NCI-H187 treated with DMSO at 0.1 percent for 48 hours (cell line): ENCODE results near the gene ACSF3.

Experiments used
- DNase-seq: peaks from one replicate; lab custom pipeline; 2025; lab: John Stamatoyannopoulos, UW

The ACSF3 gene

GRCh38 chr16:89145406-89146161, 51.9 kb downstream of the ACSF3 start:
- DNase-seq: no peak

GRCh38 chr16:89146211-89147005, 52.8 kb downstream of the ACSF3 start:
- no peak for DNase-seq

GRCh38 chr16:89147085-89147817, 53.6 kb downstream of the ACSF3 start:
- DNase-seq: no peak

- DNase-seq: no peak
Measured at GRCh38 chr16:89149386-89149785, 55.7 kb downstream of the ACSF3 start.

- DNase-seq: no peak
Measured at GRCh38 chr16:89150090-89150835, 56.6 kb downstream of the ACSF3 start.

GRCh38 chr16:89150981-89151380, 57.3 kb downstream of the ACSF3 start:
- no peak for DNase-seq

- no peak for DNase-seq
Measured at GRCh38 chr16:89152831-89153700, 59.4 kb downstream of the ACSF3 start.

- DNase-seq: no peak
Measured at GRCh38 chr16:89153848-89154271, 60.2 kb downstream of the ACSF3 start.

- DNase-seq: no peak
Measured at GRCh38 chr16:89154390-89155183, 60.9 kb downstream of the ACSF3 start.

GRCh38 chr16:89155184-89155679, 61.6 kb downstream of the ACSF3 start:
- DNase-seq: no peak

- no peak for DNase-seq
Measured at GRCh38 chr16:89155851-89156739, 62.4 kb downstream of the ACSF3 start.

- DNase-seq: no peak
Measured at GRCh38 chr16:89156740-89157645, 63.3 kb downstream of the ACSF3 start.

GRCh38 chr16:89157778-89158177, 64.1 kb downstream of the ACSF3 start:
- no peak for DNase-seq

- DNase-seq: no peak
Measured at GRCh38 chr16:89159066-89159849, 65.6 kb downstream of the ACSF3 start.

GRCh38 chr16:89159850-89160354, 66.2 kb downstream of the ACSF3 start:
- DNase-seq: no peak

GRCh38 chr16:89160977-89161701, 67.5 kb downstream of the ACSF3 start:
- no peak for DNase-seq
